Endothelial cell (in vitro differentiated cells): ENCODE data around the gene SHKBP1. TPM values are rescaled to one million over a fixed set of nuclear protein-coding genes. Genes with fewer than 3 reads are reported as not detected.

Source experiments
- DNase-seq: peaks from one replicate; pipeline ENCODE4 v3.0.0; 2021; ENCODE audit warnings: low spot score
- H3K27ac Mint-ChIP-seq: one replicate; pipeline ENCODE4 v1.8.0; 2021; ENCODE audit warnings: mixed read lengths, inconsistent platforms; ENCODE audit not compliant: unreplicated experiment
- H3K27me3 Mint-ChIP-seq: one replicate; pipeline ENCODE4 v1.8.0; 2021; ENCODE audit warnings: mild to moderate bottlenecking, moderate library complexity, mixed read lengths, inconsistent platforms; ENCODE audit not compliant: unreplicated experiment
- H3K36me3 Mint-ChIP-seq: one replicate; pipeline ENCODE4 v1.8.0; 2021; ENCODE audit warnings: mild to moderate bottlenecking, low read depth, mixed read lengths, inconsistent platforms; ENCODE audit not compliant: unreplicated experiment
- H3K4me1 Mint-ChIP-seq: one replicate; pipeline ENCODE4 v1.8.0; 2021; ENCODE audit warnings: mild to moderate bottlenecking, mixed read lengths, inconsistent platforms; ENCODE audit not compliant: unreplicated experiment
- H3K4me3 Mint-ChIP-seq: one replicate; pipeline ENCODE4 v1.8.0; 2021; ENCODE audit warnings: mild to moderate bottlenecking, mixed read lengths, inconsistent platforms; ENCODE audit not compliant: unreplicated experiment
- H3K9me3 Mint-ChIP-seq: one replicate; pipeline ENCODE4 v1.8.0; 2021; ENCODE audit warnings: mixed read lengths, inconsistent platforms; ENCODE audit not compliant: unreplicated experiment
- CTCF ChIP-seq: fragments of 200-600 bp; sonication (generic); IDR thresholded peaks from one replicate; pipeline ENCODE4 v1.5.0; 2021; ENCODE audit warnings: antibody characterized with exemption; ENCODE audit not compliant: unreplicated experiment
- total RNA-seq: library from RNA; stranded (reverse); fragmentation: NEBNext Ultra II Directional; extraction: Animal tissue kit (Norgen Biotek cat#: 25700); gene quantifications from one replicate; pipeline ENCODE4 v1.2.1, GENCODE V29; 2021; ENCODE audit not compliant: unreplicated experiment

The SHKBP1 gene
- total RNA-seq, 1 donor from 2014 or later, result 84.6 TPM

GRCh38 chr19:40565910-40566495, 10.7 kb upstream of the SHKBP1 start:
- peaks cover 25% of the 10 kb centered on the region for H3K27me3 Mint-ChIP-seq
- H3K27ac Mint-ChIP-seq, result no peak overlapping the region

GRCh38 chr19:40567040-40567749, 9.5 kb upstream of the SHKBP1 start:
- Mint-ChIP-seq H3K36me3 (no peaks in the 10 kb centered on the region), H3K4me3 (no peak overlapping the region), H3K9me3 (no peaks in the 10 kb centered on the region), H3K27me3 (peaks cover 26% of the 10 kb centered on the region), H3K4me1 (peaks cover 9% of the 10 kb centered on the region), H3K27ac (no peak overlapping the region)
- TF ChIP-seq CTCF, result no peak
- no peak for DNase-seq

More at GRCh38 chr19:40565910-40566495, 10.7 kb upstream of the SHKBP1 start:
- no peaks in the 10 kb centered on the region for H3K36me3 Mint-ChIP-seq
- TF ChIP-seq CTCF, result no peak
- H3K4me1 Mint-ChIP-seq, result peaks cover 9% of the 10 kb centered on the region
- no peaks in the 10 kb centered on the region for H3K9me3 Mint-ChIP-seq
- no peak overlapping the region for H3K4me3 Mint-ChIP-seq
- DNase-seq, result no peak

- TF ChIP-seq CTCF, result no peak
- H3K27ac Mint-ChIP-seq, result no peak overlapping the region
- no peak overlapping the region for H3K4me3 Mint-ChIP-seq
- no peak for DNase-seq
- peaks cover 9% of the 10 kb centered on the region for H3K4me1 Mint-ChIP-seq
- H3K27me3 Mint-ChIP-seq, result peaks cover 27% of the 10 kb centered on the region
- no peaks in the 10 kb centered on the region for H3K36me3 Mint-ChIP-seq
- H3K9me3 Mint-ChIP-seq, result no peaks in the 10 kb centered on the region
These were observed 8.8 kb upstream of the SHKBP1 start for GRCh38 chr19:40567750-40568494.

- H3K4me1 Mint-ChIP-seq, result peaks cover 9% of the 10 kb centered on the region
- peak; percentile 98 for DNase-seq
- peak overlapping the region; percentile 83 for H3K4me3 Mint-ChIP-seq
- no peak overlapping the region for H3K27ac Mint-ChIP-seq
- no peaks in the 10 kb centered on the region for H3K36me3 Mint-ChIP-seq
- no peaks in the 10 kb centered on the region for H3K9me3 Mint-ChIP-seq
- peak; percentile 42 for TF ChIP-seq CTCF
- H3K27me3 Mint-ChIP-seq, result peaks cover 27% of the 10 kb centered on the region
These were observed 6.2 kb upstream of the SHKBP1 start for GRCh38 chr19:40570313-40571004.
